Neural cell (in vitro differentiated cells): ENCODE data around the gene ONECUT3. TPM values are rescaled to one million over a fixed set of nuclear protein-coding genes. Genes with fewer than 3 reads are reported as not detected.

Experiments
- H2AFZ ChIP-seq: fragments of 200-600, 300-800 bp; sonication (generic), shearing (Covaris generic); 2 replicates; pipeline ENCODE4 v1.6.0; 2014; ENCODE audit warnings: low read depth, mild to moderate bottlenecking, antibody characterized with exemption, low read length, moderate library complexity
- H3F3A ChIP-seq: fragments of 200-600 bp; shearing (Covaris generic); 2 replicates; pipeline ENCODE4 v1.6.1; 2016; ENCODE audit warnings: mild to moderate bottlenecking, moderate library complexity, mixed read lengths, antibody characterized with exemption, low read length; ENCODE audit not compliant: insufficient read depth, poor library complexity, severe bottlenecking
- H3K27ac ChIP-seq: fragments of 200-600, 300-800 bp; sonication (generic), shearing (Covaris generic); 2 replicates; pipeline ENCODE4 v1.5.1; 2014; ENCODE audit warnings: mild to moderate bottlenecking, low read length, moderate library complexity
- H3K27me3 ChIP-seq: fragments of 300-800, 200-600 bp; sonication (generic), shearing (Covaris generic); 2 replicates; pipeline ENCODE4 v1.6.0; 2014; ENCODE audit warnings: mild to moderate bottlenecking, low read depth, low read length, moderate library complexity; ENCODE audit not compliant: insufficient read depth
- H3K36me3 ChIP-seq: fragments of 300-800, 200-600 bp; sonication (generic), shearing (Covaris generic); 2 replicates; pipeline ENCODE4 v1.5.1; 2014; ENCODE audit warnings: mild to moderate bottlenecking, antibody characterized with exemption, low read length, moderate library complexity; ENCODE audit not compliant: insufficient read depth
- H3K4me2 ChIP-seq: fragments of 300-800, 200-600 bp; sonication (generic), shearing (Covaris generic); 2 replicates; pipeline ENCODE4 v1.6.0; 2014; ENCODE audit warnings: mild to moderate bottlenecking, low read length
- H3K4me3 ChIP-seq: fragments of 300-800, 200-600 bp; sonication (generic), shearing (Covaris generic); 2 replicates; pipeline ENCODE4 v1.5.1; 2014; ENCODE audit warnings: mild to moderate bottlenecking, low read length, moderate library complexity
- H3K79me2 ChIP-seq: fragments of 200-600 bp; shearing (Covaris generic); replicated peaks from 2 replicates; pipeline ENCODE4 v1.6.0; 2014; ENCODE audit warnings: mild to moderate bottlenecking, low read length, moderate library complexity; ENCODE audit not compliant: insufficient read depth
- H3K9ac ChIP-seq: fragments of 300-800, 200-600 bp; sonication (generic), shearing (Covaris generic); 2 replicates; pipeline ENCODE4 v1.6.1; 2016; ENCODE audit warnings: mild to moderate bottlenecking, low read length, mixed read lengths
- H3K9me2 ChIP-seq: fragments of 200-600 bp; shearing (Covaris generic); 2 replicates; pipeline ENCODE4 v1.6.1; 2016; ENCODE audit warnings: mild to moderate bottlenecking, low read length, mixed read lengths; ENCODE audit not compliant: insufficient read depth
- H3K9me3 ChIP-seq: fragments of 200-600, 300-800 bp; sonication (generic), shearing (Covaris generic); 2 replicates; pipeline ENCODE4 v1.6.1; 2016; ENCODE audit warnings: mild to moderate bottlenecking, mixed run types, low read length, moderate library complexity, mixed read lengths
- H4K20me1 ChIP-seq: fragments of 200-600 bp; shearing (Covaris generic); 2 replicates; pipeline ENCODE4 v1.6.1; 2016; ENCODE audit warnings: mild to moderate bottlenecking, mixed run types; ENCODE audit not compliant: insufficient read depth
- EP300 ChIP-seq: fragments of 450-650 bp; conservative IDR thresholded peaks from 2 replicates; pipeline ENCODE4 v1.6.1; 2014; ENCODE audit warnings: antibody characterized with exemption, mild to moderate bottlenecking, moderate library complexity; ENCODE audit not compliant: poor library complexity, severe bottlenecking
- EZH2 ChIP-seq: fragments of 200-600, 300-800 bp; shearing (Covaris generic), sonication (generic); IDR thresholded peaks from 2 replicates; pipeline ENCODE4 v1.6.1; 2014; ENCODE audit warnings: antibody characterized with exemption, low read length, borderline replicate concordance, mild to moderate bottlenecking; ENCODE audit not compliant: insufficient read depth, poor library complexity, severe bottlenecking
- MXI1 ChIP-seq: fragments of 450-650 bp; conservative IDR thresholded peaks from 2 replicates; pipeline ENCODE4 v1.6.1; 2014; ENCODE audit warnings: antibody characterized with exemption, mild to moderate bottlenecking; ENCODE audit not compliant: poor library complexity, severe bottlenecking
- POLR2AphosphoS5 ChIP-seq: IDR thresholded peaks from 2 replicates; pipeline ENCODE4 v1.6.1; 2012
- RAD21 ChIP-seq: fragments of 450-650 bp; conservative IDR thresholded peaks from 2 replicates; pipeline ENCODE4 v1.6.1; 2014; ENCODE audit warnings: antibody characterized with exemption, mild to moderate bottlenecking, moderate library complexity
- SMC3 ChIP-seq: fragments of 450-650 bp; conservative IDR thresholded peaks from 2 replicates; pipeline ENCODE4 v1.6.1; 2014; ENCODE audit warnings: antibody characterized with exemption, mild to moderate bottlenecking, moderate library complexity; ENCODE audit not compliant: poor library complexity
- TAF1 ChIP-seq: IDR thresholded peaks from 2 replicates; pipeline ENCODE4 v1.6.1; 2012; ENCODE audit warnings: low read depth
- polyA plus RNA-seq: library from polyadenylated mRNA; depleted of rRNA; stranded (reverse); fragments of >200 nt; gene quantifications from 2 replicates; pipeline ENCODE4 v1.2.3, GENCODE V29; 2014
- TF ChIP-seq, protein P1 (sequence below): fragments of 450-650 bp; IDR thresholded peaks from 2 replicates; pipeline ENCODE4 v1.5.1; 2014; ENCODE audit warnings: antibody characterized with exemption, mild to moderate bottlenecking, moderate library complexity; ENCODE audit not compliant: poor library complexity, severe bottlenecking
- TF ChIP-seq, protein P2 (sequence below): IDR thresholded peaks from 2 replicates; pipeline ENCODE4 v1.6.1; 2012; ENCODE audit warnings: borderline replicate concordance

The ONECUT3 gene
- polyA plus RNA-seq, 1 donor from 2014 or later: 0.45 TPM

GRCh38 chr19:1754018-1754635, 821 bp downstream of the ONECUT3 start:
- Histone ChIP-seq H3K9ac (peak overlapping the region; percentile 57), H3K4me3 (peak overlapping the region; percentile 62), H3K79me2 (no peaks in the 10 kb centered on the region), H3K4me2 (no peak overlapping the region), H3F3A (no peaks in the 10 kb centered on the region), H3K36me3 (no peaks in the 10 kb centered on the region), H3K9me2 (no peaks in the 10 kb centered on the region), H3K27me3 (peaks cover 87% of the 10 kb centered on the region), H3K9me3 (no peaks in the 10 kb centered on the region), H3K27ac (no peak overlapping the region), H4K20me1 (no peaks in the 10 kb centered on the region), H2AFZ (no peak overlapping the region)
- TF ChIP-seq RAD21 (no peak), EZH2 (no peak), EP300 (no peak), TAF1 (no peak), POLR2AphosphoS5 (no peak), MXI1 (no peak), SMC3 (no peak)
- TF ChIP-seq, protein P1, sequence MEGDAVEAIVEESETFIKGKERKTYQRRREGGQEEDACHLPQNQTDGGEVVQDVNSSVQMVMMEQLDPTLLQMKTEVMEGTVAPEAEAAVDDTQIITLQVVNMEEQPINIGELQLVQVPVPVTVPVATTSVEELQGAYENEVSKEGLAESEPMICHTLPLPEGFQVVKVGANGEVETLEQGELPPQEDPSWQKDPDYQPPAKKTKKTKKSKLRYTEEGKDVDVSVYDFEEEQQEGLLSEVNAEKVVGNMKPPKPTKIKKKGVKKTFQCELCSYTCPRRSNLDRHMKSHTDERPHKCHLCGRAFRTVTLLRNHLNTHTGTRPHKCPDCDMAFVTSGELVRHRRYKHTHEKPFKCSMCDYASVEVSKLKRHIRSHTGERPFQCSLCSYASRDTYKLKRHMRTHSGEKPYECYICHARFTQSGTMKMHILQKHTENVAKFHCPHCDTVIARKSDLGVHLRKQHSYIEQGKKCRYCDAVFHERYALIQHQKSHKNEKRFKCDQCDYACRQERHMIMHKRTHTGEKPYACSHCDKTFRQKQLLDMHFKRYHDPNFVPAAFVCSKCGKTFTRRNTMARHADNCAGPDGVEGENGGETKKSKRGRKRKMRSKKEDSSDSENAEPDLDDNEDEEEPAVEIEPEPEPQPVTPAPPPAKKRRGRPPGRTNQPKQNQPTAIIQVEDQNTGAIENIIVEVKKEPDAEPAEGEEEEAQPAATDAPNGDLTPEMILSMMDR: no peak
- TF ChIP-seq, protein P2, sequence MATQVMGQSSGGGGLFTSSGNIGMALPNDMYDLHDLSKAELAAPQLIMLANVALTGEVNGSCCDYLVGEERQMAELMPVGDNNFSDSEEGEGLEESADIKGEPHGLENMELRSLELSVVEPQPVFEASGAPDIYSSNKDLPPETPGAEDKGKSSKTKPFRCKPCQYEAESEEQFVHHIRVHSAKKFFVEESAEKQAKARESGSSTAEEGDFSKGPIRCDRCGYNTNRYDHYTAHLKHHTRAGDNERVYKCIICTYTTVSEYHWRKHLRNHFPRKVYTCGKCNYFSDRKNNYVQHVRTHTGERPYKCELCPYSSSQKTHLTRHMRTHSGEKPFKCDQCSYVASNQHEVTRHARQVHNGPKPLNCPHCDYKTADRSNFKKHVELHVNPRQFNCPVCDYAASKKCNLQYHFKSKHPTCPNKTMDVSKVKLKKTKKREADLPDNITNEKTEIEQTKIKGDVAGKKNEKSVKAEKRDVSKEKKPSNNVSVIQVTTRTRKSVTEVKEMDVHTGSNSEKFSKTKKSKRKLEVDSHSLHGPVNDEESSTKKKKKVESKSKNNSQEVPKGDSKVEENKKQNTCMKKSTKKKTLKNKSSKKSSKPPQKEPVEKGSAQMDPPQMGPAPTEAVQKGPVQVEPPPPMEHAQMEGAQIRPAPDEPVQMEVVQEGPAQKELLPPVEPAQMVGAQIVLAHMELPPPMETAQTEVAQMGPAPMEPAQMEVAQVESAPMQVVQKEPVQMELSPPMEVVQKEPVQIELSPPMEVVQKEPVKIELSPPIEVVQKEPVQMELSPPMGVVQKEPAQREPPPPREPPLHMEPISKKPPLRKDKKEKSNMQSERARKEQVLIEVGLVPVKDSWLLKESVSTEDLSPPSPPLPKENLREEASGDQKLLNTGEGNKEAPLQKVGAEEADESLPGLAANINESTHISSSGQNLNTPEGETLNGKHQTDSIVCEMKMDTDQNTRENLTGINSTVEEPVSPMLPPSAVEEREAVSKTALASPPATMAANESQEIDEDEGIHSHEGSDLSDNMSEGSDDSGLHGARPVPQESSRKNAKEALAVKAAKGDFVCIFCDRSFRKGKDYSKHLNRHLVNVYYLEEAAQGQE: no peak

DNA sequence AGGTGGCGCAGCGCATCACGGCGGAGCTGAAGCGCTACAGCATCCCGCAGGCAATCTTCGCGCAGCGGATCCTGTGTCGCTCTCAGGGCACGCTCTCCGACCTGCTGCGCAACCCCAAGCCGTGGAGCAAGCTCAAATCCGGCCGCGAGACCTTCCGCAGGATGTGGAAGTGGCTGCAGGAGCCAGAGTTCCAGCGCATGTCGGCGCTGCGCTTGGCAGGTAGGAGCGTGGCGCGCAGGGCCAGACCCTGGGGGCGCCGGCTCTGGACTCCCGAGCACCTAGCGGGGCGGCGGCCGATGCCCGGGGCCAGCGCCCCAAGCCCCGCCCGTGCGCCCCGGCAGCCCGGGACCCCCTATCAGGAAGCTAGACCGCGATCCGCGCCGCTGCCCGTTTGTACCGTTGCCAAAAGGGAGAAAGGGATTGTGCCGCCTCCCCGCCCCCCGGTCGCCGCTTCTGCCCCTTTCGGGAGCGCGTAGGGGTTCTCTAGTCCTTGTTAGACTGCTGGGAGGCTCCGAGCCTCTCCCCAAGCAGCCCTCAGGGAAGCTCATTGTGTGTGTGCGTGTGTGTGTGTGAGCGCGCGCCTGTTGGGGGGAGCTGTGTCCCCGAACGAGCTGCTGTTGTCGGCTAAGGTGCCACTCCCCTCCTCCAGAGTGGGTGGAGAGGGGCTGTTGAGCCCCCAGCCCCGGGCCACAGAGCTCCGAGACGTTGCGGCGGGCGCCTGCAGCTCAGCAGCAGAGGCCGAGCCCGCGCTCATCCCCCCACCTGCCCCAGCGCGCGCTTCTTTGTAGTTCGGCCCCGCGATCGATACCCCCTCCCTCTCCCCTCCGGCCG, 1.5 kb downstream of the ONECUT3 start:
- peaks cover 87% of the 10 kb centered on the region for H3K27me3 ChIP-seq
- no peaks in the 10 kb centered on the region for H3K36me3 ChIP-seq
- no peaks in the 10 kb centered on the region for H3K9me3 ChIP-seq
- H3F3A ChIP-seq: no peaks in the 10 kb centered on the region
- peak overlapping the region; percentile 57 for H3K9ac ChIP-seq
- no peaks in the 10 kb centered on the region for H4K20me1 ChIP-seq
- H3K79me2 ChIP-seq: no peaks in the 10 kb centered on the region
- peak overlapping the region; percentile 30 for H3K27ac ChIP-seq
- H2AFZ ChIP-seq: no peak overlapping the region
- no peaks in the 10 kb centered on the region for H3K9me2 ChIP-seq
- peak overlapping the region; percentile 62 for H3K4me3 ChIP-seq
- TF ChIP-seq, protein P2: no peak
- TF ChIP-seq RAD21 (no peak), TAF1 (no peak), EZH2 (peak; percentile 94), POLR2AphosphoS5 (no peak), EP300 (no peak), SMC3 (no peak)
- TF ChIP-seq, protein P1: peak; percentile 23
- H3K4me2 ChIP-seq: no peak overlapping the region
